GM19397 (cell line): Measurements from ENCODE around the gene EPS8L1.

Experiments
- ATAC-seq: cut with Tn5 transposase; IDR thresholded peaks from one replicate; pipeline ENCODE4 v1.9.1; 2021; ENCODE audit warnings: mild to moderate bottlenecking, moderate library complexity; ENCODE audit not compliant: unreplicated experiment

The EPS8L1 gene

GRCh38 chr19:55112777-55113569 lies 37.3 kb downstream of the EPS8L1 start:
- ATAC-seq, result no peak

- no peak for ATAC-seq
These were observed 37.9 kb downstream of the EPS8L1 start for GRCh38 chr19:55113570-55114039.

GRCh38 chr19:55114566-55115145 lies 39.0 kb downstream of the EPS8L1 start:
- ATAC-seq, result no peak

- ATAC-seq, result no peak
These were observed 39.9 kb downstream of the EPS8L1 start for GRCh38 chr19:55115446-55116065.

GRCh38 chr19:55116232-55116858 lies 40.7 kb downstream of the EPS8L1 start:
- no peak for ATAC-seq

- peak; percentile 13 for ATAC-seq
These were observed 41.4 kb downstream of the EPS8L1 start, which contains the start of gene PPP1R12C for GRCh38 chr19:55116859-55117662. TSS of gene PPP1R12C (minus strand) at chr19:55117637. CDS start at chr19:55117543, 94 bp downstream.

- peak; percentile 91 for ATAC-seq
These were observed 42.2 kb downstream of the EPS8L1 start for GRCh38 chr19:55117663-55118391.

GRCh38 chr19:55118401-55118991 lies 42.8 kb downstream of the EPS8L1 start:
- no peak for ATAC-seq

GRCh38 chr19:55119053-55119452 lies 43.4 kb downstream of the EPS8L1 start:
- ATAC-seq, result no peak

GRCh38 chr19:55131421-55131820 lies 55.8 kb downstream of the EPS8L1 start:
- no peak for ATAC-seq

- no peak for ATAC-seq
These were observed 56.9 kb downstream of the EPS8L1 start for GRCh38 chr19:55132453-55133129.

- ATAC-seq, result no peak
These were observed 58.2 kb downstream of the EPS8L1 start for GRCh38 chr19:55133639-55134444.

GRCh38 chr19:55134736-55135135 lies 59.1 kb downstream of the EPS8L1 start:
- no peak for ATAC-seq

- no peak for ATAC-seq
These were observed 60.9 kb downstream of the EPS8L1 start for GRCh38 chr19:55136399-55137102.
